Mesendoderm (in vitro differentiated cells): ENCODE data around the gene TRAPPC11.

Experiments used
- DNase-seq: peaks from one replicate; pipeline ENCODE4 v3.0.0; 2013
- H2AK5ac ChIP-seq: 2 replicates; pipeline ENCODE4 v1.6.1; 2013; ENCODE audit warnings: low read length, inconsistent platforms
- H2BK120ac ChIP-seq: 2 replicates; pipeline ENCODE4 v1.6.1; 2013; ENCODE audit warnings: low read depth, mild to moderate bottlenecking, low read length, moderate library complexity, mixed read lengths
- H2BK15ac ChIP-seq: replicated peaks from 2 replicates; pipeline ENCODE4 v1.6.1; 2013; ENCODE audit warnings: low read depth, mild to moderate bottlenecking, moderate library complexity
- H2BK5ac ChIP-seq: 2 replicates; pipeline ENCODE4 v1.6.1; 2013; ENCODE audit warnings: low read length, inconsistent platforms
- H3K18ac ChIP-seq: 2 replicates; pipeline ENCODE4 v1.6.1; 2013; ENCODE audit warnings: mild to moderate bottlenecking, low read length, mixed read lengths
- H3K23ac ChIP-seq: one replicate; pipeline ENCODE4 v1.6.1; 2013; ENCODE audit warnings: low read length
- H3K27ac ChIP-seq: 2 replicates; pipeline ENCODE4 v1.5.1; 2013; ENCODE audit warnings: low read depth, mild to moderate bottlenecking, inconsistent platforms, low read length, moderate library complexity
- H3K27me3 ChIP-seq: 2 replicates; pipeline ENCODE4 v1.6.1; 2013; ENCODE audit warnings: low read length, control low read depth, mild to moderate bottlenecking, inconsistent platforms; ENCODE audit not compliant: insufficient read depth, poor library complexity
- H3K36me3 ChIP-seq: 2 replicates; pipeline ENCODE4 v1.6.1; 2013; ENCODE audit warnings: low read length, inconsistent platforms; ENCODE audit not compliant: control insufficient read depth, insufficient read depth
- H3K4ac ChIP-seq: one replicate; pipeline ENCODE4 v1.6.1; 2013; ENCODE audit warnings: low read depth, mild to moderate bottlenecking, low read length, moderate library complexity
- H3K4me1 ChIP-seq: 2 replicates; pipeline ENCODE4 v1.6.1; 2013; ENCODE audit warnings: low read depth, low read length, inconsistent platforms; ENCODE audit not compliant: control insufficient read depth
- H3K4me2 ChIP-seq: 2 replicates; pipeline ENCODE4 v1.6.1; 2013; ENCODE audit warnings: low read length
- H3K4me3 ChIP-seq: 2 replicates; pipeline ENCODE4 v1.5.1; 2013; ENCODE audit warnings: mild to moderate bottlenecking, low read length
- H3K56ac ChIP-seq: one replicate; pipeline ENCODE4 v1.6.1; 2013; ENCODE audit warnings: low read length
- H3K79me1 ChIP-seq: 2 replicates; pipeline ENCODE4 v1.6.1; 2013; ENCODE audit warnings: low read length, inconsistent platforms
- H3K79me2 ChIP-seq: 2 replicates; pipeline ENCODE4 v1.6.1; 2013; ENCODE audit warnings: mild to moderate bottlenecking, low read length; ENCODE audit not compliant: control insufficient read depth, insufficient read depth
- H3K9ac ChIP-seq: 2 replicates; pipeline ENCODE4 v1.6.1; 2013; ENCODE audit warnings: low read length, inconsistent platforms
- H4K5ac ChIP-seq: one replicate; pipeline ENCODE4 v1.6.1; 2013; ENCODE audit warnings: low read length
- H4K8ac ChIP-seq: one replicate; pipeline ENCODE4 v1.6.1; 2013; ENCODE audit warnings: low read depth, mild to moderate bottlenecking, control low read depth, low read length, moderate library complexity
- WGBS: extraction: QIAGEN DNeasy Blood & Tissue Kit; methylation state at CpG from one replicate; pipeline ENCODE4 v1.1.7; 2013; ENCODE audit warnings: low lambda C conversion rate, missing lambda C conversion rate; ENCODE audit not compliant: insufficient coverage; ENCODE audit errors: extremely low coverage; 5-methylcytosine and 5-hydroxymethylcytosine counted together

The TRAPPC11 gene

GRCh38 chr4:183729430-183730328 lies 70.6 kb downstream of the TRAPPC11 start:
- Histone ChIP-seq H3K79me2 (no peaks in the 10 kb centered on the region), H2BK120ac (no peak overlapping the region), H3K18ac (no peak overlapping the region), H2AK5ac (no peak overlapping the region), H3K4me2 (no peak overlapping the region), H3K79me1 (no peaks in the 10 kb centered on the region), H3K27me3 (no peaks in the 10 kb centered on the region), H3K23ac (no peak overlapping the region), H3K4me1 (no peaks in the 10 kb centered on the region), H3K27ac (no peak overlapping the region), H3K4ac (no peak overlapping the region), H3K9ac (no peak overlapping the region), H4K5ac (no peak overlapping the region), H4K8ac (no peak overlapping the region), H2BK5ac (no peak overlapping the region), H3K4me3 (no peak overlapping the region), H3K36me3 (no peaks in the 10 kb centered on the region), H2BK15ac (no peak overlapping the region), H3K56ac (no peak overlapping the region)
- DNase-seq, result no peak
- no CpG with 5 or more reads among the region's 13 CpGs for WGBS

- WGBS, result no CpG with 5 or more reads among the region's 8 CpGs
- Histone ChIP-seq H2AK5ac (no peak overlapping the region), H2BK5ac (no peak overlapping the region), H2BK15ac (no peak overlapping the region), H2BK120ac (no peak overlapping the region), H3K27ac (no peak overlapping the region), H4K5ac (no peak overlapping the region), H3K18ac (no peak overlapping the region), H3K27me3 (no peaks in the 10 kb centered on the region), H3K9ac (no peak overlapping the region), H3K4me1 (no peaks in the 10 kb centered on the region), H3K79me2 (no peaks in the 10 kb centered on the region), H3K23ac (no peak overlapping the region), H3K56ac (no peak overlapping the region), H3K4me3 (no peak overlapping the region), H3K4me2 (no peak overlapping the region), H3K79me1 (no peaks in the 10 kb centered on the region), H4K8ac (no peak overlapping the region), H3K36me3 (no peaks in the 10 kb centered on the region), H3K4ac (no peak overlapping the region)
- no peak for DNase-seq
Observed at GRCh38 chr4:183732296-183732695, 73.2 kb downstream of the TRAPPC11 start.

- WGBS, result no CpG with 5 or more reads among the region's 11 CpGs
- DNase-seq, result no peak
- no peak overlapping the region for H3K56ac ChIP-seq
Observed at GRCh38 chr4:183733181-183733580, 74.1 kb downstream of the TRAPPC11 start.

GRCh38 chr4:183738081-183738673 lies 79.1 kb downstream of the TRAPPC11 start:
- no peaks in the 10 kb centered on the region for H3K4me1 ChIP-seq
- H3K27me3 ChIP-seq, result no peaks in the 10 kb centered on the region
- no peak overlapping the region for H2BK15ac ChIP-seq
- no peak overlapping the region for H3K23ac ChIP-seq
- no peak overlapping the region for H3K18ac ChIP-seq
- no peak overlapping the region for H3K9ac ChIP-seq
- H2AK5ac ChIP-seq, result no peak overlapping the region
- WGBS, result 100% methylated on average over 2 of the region's 10 CpGs
- H3K36me3 ChIP-seq, result no peaks in the 10 kb centered on the region
- no peak overlapping the region for H3K4me3 ChIP-seq
- no peak overlapping the region for H4K8ac ChIP-seq
- H3K79me2 ChIP-seq, result no peaks in the 10 kb centered on the region
- no peak overlapping the region for H4K5ac ChIP-seq
- no peak overlapping the region for H2BK120ac ChIP-seq
- no peak overlapping the region for H3K4me2 ChIP-seq
- DNase-seq, result no peak
- no peak overlapping the region for H3K4ac ChIP-seq
- no peak overlapping the region for H3K56ac ChIP-seq
- no peaks in the 10 kb centered on the region for H3K79me1 ChIP-seq
- H2BK5ac ChIP-seq, result no peak overlapping the region
- no peak overlapping the region for H3K27ac ChIP-seq

More at GRCh38 chr4:183733181-183733580, 74.1 kb downstream of the TRAPPC11 start:
- no peaks in the 10 kb centered on the region for H3K79me2 ChIP-seq
- H2AK5ac ChIP-seq, result no peak overlapping the region
- no peak overlapping the region for H4K8ac ChIP-seq
- H3K4ac ChIP-seq, result no peak overlapping the region
- no peaks in the 10 kb centered on the region for H3K27me3 ChIP-seq
- H4K5ac ChIP-seq, result no peak overlapping the region
- H3K4me1 ChIP-seq, result no peaks in the 10 kb centered on the region
- no peak overlapping the region for H3K4me2 ChIP-seq
- H3K23ac ChIP-seq, result no peak overlapping the region
- H3K18ac ChIP-seq, result no peak overlapping the region
- no peaks in the 10 kb centered on the region for H3K79me1 ChIP-seq
- H3K4me3 ChIP-seq, result no peak overlapping the region
- no peak overlapping the region for H2BK15ac ChIP-seq
- no peaks in the 10 kb centered on the region for H3K36me3 ChIP-seq
- H3K9ac ChIP-seq, result no peak overlapping the region
- H3K27ac ChIP-seq, result no peak overlapping the region
- H2BK5ac ChIP-seq, result no peak overlapping the region
- no peak overlapping the region for H2BK120ac ChIP-seq

GRCh38 chr4:183738961-183739360 lies 79.9 kb downstream of the TRAPPC11 start:
- Histone ChIP-seq H3K79me2 (no peaks in the 10 kb centered on the region), H3K36me3 (no peaks in the 10 kb centered on the region), H3K27me3 (no peaks in the 10 kb centered on the region), H3K27ac (no peak overlapping the region), H2BK15ac (no peak overlapping the region), H4K5ac (no peak overlapping the region), H3K4me2 (no peak overlapping the region), H3K18ac (no peak overlapping the region), H2BK120ac (no peak overlapping the region), H3K4me3 (no peak overlapping the region), H3K79me1 (no peaks in the 10 kb centered on the region), H2BK5ac (no peak overlapping the region), H3K9ac (no peak overlapping the region), H3K4ac (no peak overlapping the region), H3K23ac (no peak overlapping the region), H3K56ac (no peak overlapping the region), H3K4me1 (no peaks in the 10 kb centered on the region), H4K8ac (no peak overlapping the region), H2AK5ac (no peak overlapping the region)
- DNase-seq, result no peak
- no CpG with 5 or more reads among the region's 4 CpGs for WGBS
